Smooth muscle cell (in vitro differentiated cells): ENCODE data around the gene PNMA8B. TPM values are rescaled to one million over a fixed set of nuclear protein-coding genes. Genes with fewer than 3 reads are reported as not detected.

ENCODE experiments used
- DNase-seq: peaks from one replicate; lab custom pipeline; 2025; ENCODE audit not compliant: unreplicated experiment; lab: John Stamatoyannopoulos, UW
- H2AFZ ChIP-seq: fragments of 200-600 bp; sonication (generic); 2 replicates; pipeline ENCODE4 v1.6.0; 2016; ENCODE audit warnings: antibody characterized with exemption, low read depth, mild to moderate bottlenecking
- H3F3A ChIP-seq: fragments of 200-600 bp; sonication (generic); 2 replicates; pipeline ENCODE4 v1.6.0; 2017; ENCODE audit warnings: antibody characterized with exemption, low read depth
- H3K27ac ChIP-seq: fragments of 200-600 bp; sonication (generic); 2 replicates; pipeline ENCODE4 v1.5.1; 2016; ENCODE audit warnings: low read depth, mild to moderate bottlenecking
- H3K27me3 ChIP-seq: fragments of 200-600 bp; sonication (generic); 2 replicates; pipeline ENCODE4 v1.6.1; 2016; ENCODE audit warnings: low read depth, mild to moderate bottlenecking
- H3K36me3 ChIP-seq: fragments of 200-600 bp; sonication (generic); 2 replicates; pipeline ENCODE4 v1.5.1; 2016; ENCODE audit warnings: low read depth
- H3K4me1 ChIP-seq: fragments of 200-600 bp; sonication (generic); 2 replicates; pipeline ENCODE4 v1.5.1; 2016; ENCODE audit warnings: low read depth
- H3K4me2 ChIP-seq: fragments of 200-600 bp; sonication (generic); 2 replicates; pipeline ENCODE4 v1.6.0; 2016; ENCODE audit warnings: mild to moderate bottlenecking
- H3K4me3 ChIP-seq: fragments of 200-600 bp; sonication (generic); 2 replicates; pipeline ENCODE4 v1.5.1; 2016; ENCODE audit warnings: mild to moderate bottlenecking
- H3K79me2 ChIP-seq: fragments of 200-600 bp; sonication (generic); 2 replicates; pipeline ENCODE4 v1.6.0; 2016; ENCODE audit warnings: low read depth, mild to moderate bottlenecking
- H3K9ac ChIP-seq: fragments of 200-600 bp; sonication (generic); 2 replicates; pipeline ENCODE4 v1.6.0; 2016; ENCODE audit warnings: low read depth
- H3K9me3 ChIP-seq: fragments of 200-600 bp; sonication (generic); replicated peaks from 2 replicates; pipeline ENCODE4 v1.5.1; 2016; ENCODE audit warnings: low read depth
- H4K20me1 ChIP-seq: fragments of 200-600 bp; sonication (generic); 2 replicates; pipeline ENCODE4 v1.6.0; 2016; ENCODE audit warnings: low read depth
- WGBS: methylation state at CpG from one replicate; pipeline ENCODE4 v1.1.7; 2016; ENCODE audit warnings: low lambda C conversion rate; 5-methylcytosine and 5-hydroxymethylcytosine counted together
- polyA plus RNA-seq: library from polyadenylated mRNA; unstranded; fragments of >200 nt; fragmentation: Nextera tagmentation; extraction: Ambion mirVana; gene quantifications from 2 replicates; pipeline ENCODE4 v1.2.1, GENCODE V29; 2016
- total RNA-seq: library from RNA; depleted of rRNA; stranded (reverse); fragments of >200 nt; gene quantifications from 2 replicates; pipeline ENCODE4 v1.2.3, GENCODE V29; 2014
- TF ChIP-seq, protein P1 (sequence below): fragments of 200-600 bp; sonication (generic); IDR thresholded peaks from 2 replicates; pipeline ENCODE4 v1.5.1; 2017; ENCODE audit warnings: borderline replicate concordance, mild to moderate bottlenecking, antibody characterized with exemption; ENCODE audit not compliant: insufficient read depth, poor library complexity, severe bottlenecking

PNMA8B gene
- total and polyA plus RNA-seq, 2 experiments from 2014 or later = 1.0 to 1.2 TPM

DNA sequence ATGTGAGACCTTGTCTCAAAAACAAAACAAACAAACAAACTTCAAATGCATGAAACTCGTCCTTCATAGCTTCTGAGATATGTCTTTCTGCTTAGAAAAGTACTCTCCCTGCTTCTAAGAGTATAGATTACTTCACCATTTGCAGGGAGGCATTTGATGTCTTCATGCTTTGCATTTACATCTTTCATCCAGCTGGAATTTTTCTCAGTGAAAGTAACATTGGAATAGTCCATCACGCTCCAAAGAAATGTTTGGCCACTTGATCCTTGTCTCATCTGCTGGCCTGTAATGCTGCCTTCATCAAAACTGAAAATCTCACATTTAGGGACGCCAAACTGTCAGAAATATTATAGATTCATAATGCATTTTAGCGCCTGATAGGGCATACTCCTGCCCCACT lies 43.5 kb downstream of the PNMA8B start:
- Histone ChIP-seq H3K36me3 (no peaks in the 10 kb centered on the region), H3F3A (no peaks in the 10 kb centered on the region), H3K9me3 (no peaks in the 10 kb centered on the region), H3K4me1 (no peaks in the 10 kb centered on the region), H3K79me2 (no peaks in the 10 kb centered on the region), H2AFZ (no peak overlapping the region), H3K4me2 (no peak overlapping the region), H3K27me3 (no peaks in the 10 kb centered on the region), H3K4me3 (no peak overlapping the region), H3K9ac (no peak overlapping the region), H4K20me1 (no peaks in the 10 kb centered on the region), H3K27ac (no peak overlapping the region)
- 66% methylated on average over 4 of the region's 4 CpGs for WGBS
- TF ChIP-seq, protein P1, sequence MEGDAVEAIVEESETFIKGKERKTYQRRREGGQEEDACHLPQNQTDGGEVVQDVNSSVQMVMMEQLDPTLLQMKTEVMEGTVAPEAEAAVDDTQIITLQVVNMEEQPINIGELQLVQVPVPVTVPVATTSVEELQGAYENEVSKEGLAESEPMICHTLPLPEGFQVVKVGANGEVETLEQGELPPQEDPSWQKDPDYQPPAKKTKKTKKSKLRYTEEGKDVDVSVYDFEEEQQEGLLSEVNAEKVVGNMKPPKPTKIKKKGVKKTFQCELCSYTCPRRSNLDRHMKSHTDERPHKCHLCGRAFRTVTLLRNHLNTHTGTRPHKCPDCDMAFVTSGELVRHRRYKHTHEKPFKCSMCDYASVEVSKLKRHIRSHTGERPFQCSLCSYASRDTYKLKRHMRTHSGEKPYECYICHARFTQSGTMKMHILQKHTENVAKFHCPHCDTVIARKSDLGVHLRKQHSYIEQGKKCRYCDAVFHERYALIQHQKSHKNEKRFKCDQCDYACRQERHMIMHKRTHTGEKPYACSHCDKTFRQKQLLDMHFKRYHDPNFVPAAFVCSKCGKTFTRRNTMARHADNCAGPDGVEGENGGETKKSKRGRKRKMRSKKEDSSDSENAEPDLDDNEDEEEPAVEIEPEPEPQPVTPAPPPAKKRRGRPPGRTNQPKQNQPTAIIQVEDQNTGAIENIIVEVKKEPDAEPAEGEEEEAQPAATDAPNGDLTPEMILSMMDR = no peak
- no peak for DNase-seq

DNA sequence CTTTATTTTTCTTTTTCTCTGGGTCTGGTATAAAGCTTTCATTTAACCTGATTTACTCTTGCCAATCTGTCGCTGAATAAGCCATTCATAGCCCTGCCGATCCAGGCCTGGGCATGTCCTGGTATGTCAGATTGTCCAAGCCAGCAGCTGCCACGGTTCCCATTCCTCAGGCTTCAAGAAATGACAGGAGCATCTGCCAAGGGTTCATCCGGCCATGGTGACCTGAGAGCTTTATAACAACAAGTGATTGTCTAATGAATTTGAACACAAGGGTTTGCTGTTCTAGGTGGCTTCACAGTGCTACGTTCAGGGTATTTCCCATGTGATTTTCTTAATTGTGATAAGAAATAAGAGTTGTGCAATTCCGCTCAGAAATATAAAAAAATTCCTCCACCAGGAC lies 44.3 kb downstream of the PNMA8B start:
- no peak overlapping the region for H3K4me2 ChIP-seq

DNA sequence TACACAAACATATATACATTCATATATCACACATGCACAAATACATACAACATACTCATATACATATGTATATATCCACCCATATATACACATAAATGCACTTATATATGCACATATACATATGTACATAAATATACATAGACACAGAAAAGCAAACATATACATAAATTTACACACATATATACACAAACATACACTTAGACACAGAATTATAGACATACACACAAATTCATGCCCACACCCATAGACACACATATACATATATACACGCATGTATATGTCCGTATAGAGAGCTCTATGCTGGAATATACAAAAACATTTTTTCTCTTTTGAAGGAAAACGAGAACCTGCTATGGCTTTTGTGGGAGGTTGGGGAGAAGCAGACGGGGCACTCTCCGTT lies 44.9 kb downstream of the PNMA8B start:
- H3K9ac ChIP-seq = no peak overlapping the region
- H3F3A ChIP-seq = no peaks in the 10 kb centered on the region
- H3K4me1 ChIP-seq = no peaks in the 10 kb centered on the region
- no peaks in the 10 kb centered on the region for H3K27me3 ChIP-seq
- no peak overlapping the region for H2AFZ ChIP-seq
- 84% methylated on average over 5 of the region's 5 CpGs for WGBS
- H3K4me3 ChIP-seq = no peak overlapping the region
- no peaks in the 10 kb centered on the region for H3K79me2 ChIP-seq
- no peaks in the 10 kb centered on the region for H3K9me3 ChIP-seq
- no peak for DNase-seq
- H4K20me1 ChIP-seq = no peaks in the 10 kb centered on the region
- H3K27ac ChIP-seq = no peak overlapping the region
- no peak overlapping the region for H3K4me2 ChIP-seq
- H3K36me3 ChIP-seq = no peaks in the 10 kb centered on the region
- TF ChIP-seq, protein P1 = no peak

More for the DNA sequence above, 44.3 kb downstream of the PNMA8B start:
- Histone ChIP-seq H2AFZ (no peak overlapping the region), H3K9ac (no peak overlapping the region), H3K79me2 (no peaks in the 10 kb centered on the region), H3F3A (no peaks in the 10 kb centered on the region), H3K27ac (no peak overlapping the region), H3K9me3 (no peaks in the 10 kb centered on the region), H3K4me3 (no peak overlapping the region), H3K36me3 (no peaks in the 10 kb centered on the region), H3K27me3 (no peaks in the 10 kb centered on the region), H4K20me1 (no peaks in the 10 kb centered on the region), H3K4me1 (no peaks in the 10 kb centered on the region)
- WGBS = 89% methylated on average over 6 of the region's 6 CpGs
- TF ChIP-seq, protein P1 = no peak
- no peak for DNase-seq

DNA sequence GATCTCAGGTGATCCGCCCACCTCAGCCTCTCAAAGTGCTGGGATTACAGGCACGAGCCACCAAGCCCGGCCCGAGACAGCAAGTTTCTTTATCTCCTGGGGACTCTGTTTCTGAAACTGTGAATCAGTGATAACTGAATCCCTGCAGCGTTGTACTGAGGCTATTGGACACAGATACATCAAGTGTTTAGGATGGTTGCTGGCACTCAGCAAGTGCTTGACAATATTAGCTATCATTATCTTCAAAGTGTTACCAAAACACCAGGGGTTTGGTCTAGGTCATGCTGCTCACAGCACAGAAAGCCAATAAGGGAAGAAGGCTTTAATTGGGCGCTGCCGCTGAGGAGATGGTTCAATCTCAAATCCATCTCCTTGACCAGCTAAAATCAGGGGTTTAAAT lies 46.4 kb downstream of the PNMA8B start:
- Histone ChIP-seq H3K27ac (no peak overlapping the region), H3K4me1 (no peaks in the 10 kb centered on the region), H3F3A (no peaks in the 10 kb centered on the region), H3K9me3 (no peaks in the 10 kb centered on the region), H3K9ac (no peak overlapping the region), H3K4me2 (no peak overlapping the region), H3K4me3 (no peak overlapping the region), H3K79me2 (no peaks in the 10 kb centered on the region), H3K27me3 (no peaks in the 10 kb centered on the region), H2AFZ (no peak overlapping the region), H4K20me1 (no peaks in the 10 kb centered on the region), H3K36me3 (no peaks in the 10 kb centered on the region)
- DNase-seq = no peak
- TF ChIP-seq, protein P1 = no peak
- WGBS = 68% methylated on average over 7 of the region's 7 CpGs
